ENCODE data around the gene CCND3. TPM values are rescaled to one million over a fixed set of nuclear protein-coding genes. Genes with fewer than 3 reads are reported as not detected.
"Not testable (repeated sequence)": the region's sequence is repeated elsewhere in the genome, so short reads cannot be mapped to it uniquely, and the experiment has no call there.

Gene CCND3
- total and polyA plus RNA-seq, 5 donors from 2014 or later = 246 to 564 (median 338) TPM

DNA sequence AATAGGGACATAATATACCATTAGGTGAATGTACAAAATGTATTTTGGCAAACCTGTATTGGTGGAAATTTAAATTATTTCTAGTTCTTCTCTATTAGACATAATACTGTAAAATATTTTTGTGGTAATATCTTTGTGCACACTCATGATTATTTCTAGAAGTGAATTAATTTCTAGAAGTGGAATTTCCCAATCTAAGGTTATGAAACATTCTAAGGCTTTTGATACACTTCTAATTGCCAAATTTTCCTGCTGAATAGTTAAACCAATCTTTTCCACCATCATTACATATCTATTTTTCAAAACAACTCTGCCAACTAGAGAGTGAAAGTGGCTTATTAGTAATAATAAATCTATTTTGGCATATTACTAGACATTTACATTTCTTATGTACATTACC is 1.8 kb upstream of the CCND3 start:
- no peaks in the 10 kb centered on the region for H3K9me3 Mint-ChIP-seq
- DNase-seq (no peak), ATAC-seq (ENCODE audit: low read depth in 2 of 2) (no peak)
- H3K27me3 ChIP-seq (ENCODE audit: control insufficient read depth, insufficient read depth, low read length) = no peaks in the 10 kb centered on the region
- H3K27ac Mint-ChIP-seq = peak overlapping the region in 1 of 3 donors; percentile 56
- no peak overlapping the region for H3K4me3 Mint-ChIP-seq
- H3K36me3 Mint-ChIP-seq = peaks cover 8% of the 10 kb centered on the region
- no peaks in the 10 kb centered on the region for H3K36me3 ChIP-seq (ENCODE audit: control insufficient read depth, insufficient read depth, low read length)
- H3K9me3 ChIP-seq (ENCODE audit: control insufficient read depth in 2 of 2, low read length in 2 of 2) = no peaks in the 10 kb centered on the region
- no peak overlapping the region for H3K4me3 ChIP-seq (ENCODE audit: low read depth, low read length)
- H3K27me3 Mint-ChIP-seq = no peaks in the 10 kb centered on the region
- peaks cover 22 to 58% (median 36%) of the 10 kb centered on the region in 4 donors for H3K4me1 Mint-ChIP-seq
- peaks cover 34% of the 10 kb centered on the region for H3K4me1 ChIP-seq (ENCODE audit: control insufficient read depth, insufficient read depth, low read length, poor library complexity, severe bottlenecking)
- H3K27ac ChIP-seq (ENCODE audit: insufficient read depth, low read length, poor library complexity, severe bottlenecking) = peak overlapping the region; percentile 57

DNA sequence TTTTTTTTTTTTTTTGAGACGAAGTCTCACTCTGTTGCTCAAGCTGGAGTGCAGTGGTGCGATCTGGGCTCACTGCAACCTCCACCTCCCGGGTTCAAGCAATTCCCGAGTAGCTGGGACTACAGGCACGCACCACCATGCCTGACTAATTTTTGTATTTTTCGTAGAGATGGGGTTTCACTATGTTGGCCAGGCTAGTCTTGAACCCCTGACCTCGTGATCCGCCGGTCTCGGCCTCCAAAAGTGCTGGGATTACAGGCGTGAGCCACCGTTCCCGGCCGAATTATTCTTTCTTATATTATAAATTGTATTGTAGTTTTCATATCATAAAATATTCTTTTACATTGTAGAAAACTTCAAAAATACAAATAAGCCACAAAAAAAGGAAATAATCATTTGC is 1.3 kb upstream of the CCND3 start:
- not testable (repeated sequence) for H3K27me3 ChIP-seq (ENCODE audit: control insufficient read depth, insufficient read depth, low read length); H3K9me3 Mint-ChIP-seq; H3K27me3 Mint-ChIP-seq; H3K9me3 ChIP-seq (ENCODE audit: control insufficient read depth in 2 of 2, low read length in 2 of 2); H3K36me3 ChIP-seq (ENCODE audit: control insufficient read depth, insufficient read depth, low read length); ATAC-seq (ENCODE audit: low read depth in 2 of 2); H3K4me3 ChIP-seq (ENCODE audit: low read depth, low read length); H3K36me3 Mint-ChIP-seq; DNase-seq
- H3K27ac Mint-ChIP-seq = peak overlapping the region in 2 of 3 donors; percentile 88 to 89
- Histone ChIP-seq H3K27ac (ENCODE audit: insufficient read depth, low read length, poor library complexity, severe bottlenecking) (peak overlapping the region; percentile 76), H3K4me1 (ENCODE audit: control insufficient read depth, insufficient read depth, low read length, poor library complexity, severe bottlenecking) (peaks cover 40% of the 10 kb centered on the region)
- H3K4me3 Mint-ChIP-seq = peak overlapping the region in 2 of 4 donors; percentile 90 to 95
- peaks cover 22 to 61% (median 37%) of the 10 kb centered on the region in 4 donors for H3K4me1 Mint-ChIP-seq

DNA sequence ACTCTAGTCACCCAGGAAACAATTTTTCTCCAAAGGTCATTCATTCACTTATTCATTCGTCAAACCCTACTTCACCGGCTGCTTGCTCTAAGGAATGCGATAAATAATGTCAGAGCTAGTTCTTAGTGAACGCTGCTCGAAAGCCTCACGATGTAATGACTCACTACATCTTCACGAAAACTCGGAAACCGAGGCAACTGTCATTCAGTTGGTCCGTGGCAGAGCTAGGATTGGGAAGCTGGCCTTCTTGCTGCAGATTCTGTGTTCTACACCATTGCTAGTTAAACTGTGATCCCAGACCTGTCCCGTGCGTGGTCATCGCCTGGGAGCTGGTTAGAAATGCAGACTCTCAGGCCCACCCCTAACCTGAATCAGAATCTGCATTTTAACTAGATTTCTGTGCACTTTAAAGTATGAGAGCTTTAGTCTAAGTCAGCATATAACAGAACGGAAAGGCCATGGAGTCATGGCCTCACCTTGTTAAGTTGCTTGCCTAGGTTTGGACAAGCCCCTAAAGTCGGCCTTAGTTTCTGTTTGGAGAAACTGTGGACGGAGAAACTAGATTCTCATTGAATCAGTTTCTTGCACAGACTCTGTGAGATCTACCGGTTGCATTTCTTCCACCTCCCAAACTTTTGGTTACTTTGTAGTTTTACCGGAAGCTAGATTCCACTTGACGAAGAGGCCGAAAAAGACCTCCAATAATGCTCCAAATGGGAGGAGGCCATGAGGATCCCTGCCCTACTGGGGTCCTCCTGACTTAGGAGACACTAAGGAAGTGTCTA is 651 bp upstream of the CCND3 start:
- peaks cover 46% of the 10 kb centered on the region for H3K4me1 ChIP-seq (ENCODE audit: control insufficient read depth, insufficient read depth, low read length, poor library complexity, severe bottlenecking)
- H3K27ac ChIP-seq (ENCODE audit: insufficient read depth, low read length, poor library complexity, severe bottlenecking) = peak overlapping the region; percentile 76
- H3K36me3 Mint-ChIP-seq = peaks cover 3% of the 10 kb centered on the region
- ATAC-seq (ENCODE audit: low read depth in 2 of 2) (peak; percentile 16 to 22), DNase-seq (peak in 2 of 3 donors; percentile 23 to 43)
- no peaks in the 10 kb centered on the region for H3K9me3 Mint-ChIP-seq
- H3K4me3 Mint-ChIP-seq = peak overlapping the region; percentile 90 to 95 (median 91)
- H3K27me3 ChIP-seq (ENCODE audit: control insufficient read depth, insufficient read depth, low read length) = no peaks in the 10 kb centered on the region
- H3K4me1 Mint-ChIP-seq = peaks cover 23 to 61% (median 38%) of the 10 kb centered on the region in 4 donors
- H3K36me3 ChIP-seq (ENCODE audit: control insufficient read depth, insufficient read depth, low read length) = peaks cover under 1% of the 10 kb centered on the region
- no peaks in the 10 kb centered on the region for H3K27me3 Mint-ChIP-seq
- peak overlapping the region; percentile 80 for H3K4me3 ChIP-seq (ENCODE audit: low read depth, low read length)
- no peaks in the 10 kb centered on the region for H3K9me3 ChIP-seq (ENCODE audit: control insufficient read depth in 2 of 2, low read length in 2 of 2)
- H3K27ac Mint-ChIP-seq = peak overlapping the region; percentile 88 to 89 (median 88)

DNA sequence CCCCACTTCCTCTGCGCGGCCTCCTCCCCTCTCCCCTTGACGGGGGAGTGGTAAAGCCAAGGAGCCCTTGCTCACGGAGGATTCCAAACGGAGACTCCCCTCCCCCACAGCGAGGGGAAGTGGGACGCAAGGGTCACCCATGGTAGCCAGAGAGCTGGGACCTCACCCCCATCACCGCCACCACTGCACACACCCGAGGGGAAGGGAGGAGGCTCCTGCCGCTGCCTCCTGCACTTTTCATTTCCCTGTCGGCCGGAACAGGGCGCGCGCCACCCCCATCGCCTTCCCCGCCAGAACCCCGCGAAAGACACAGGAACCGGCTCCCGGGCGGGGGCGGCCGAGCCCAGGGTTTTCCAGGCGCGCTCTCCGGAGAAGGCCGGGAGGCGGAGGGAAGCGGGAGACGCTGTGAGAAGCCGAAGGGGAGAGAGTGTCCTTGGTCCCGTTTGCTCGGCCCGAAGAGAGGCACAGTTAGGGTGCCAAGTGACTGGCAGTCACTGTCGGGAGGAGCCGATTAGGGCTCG is 789 bp downstream of the CCND3 start:
- H3K4me1 ChIP-seq (ENCODE audit: control insufficient read depth, insufficient read depth, low read length, poor library complexity, severe bottlenecking) = peaks cover 60% of the 10 kb centered on the region
- H3K9me3 ChIP-seq (ENCODE audit: control insufficient read depth in 2 of 2, low read length in 2 of 2) = no peaks in the 10 kb centered on the region
- peak overlapping the region; percentile 74 for H3K4me3 ChIP-seq (ENCODE audit: low read depth, low read length)
- H3K9me3 Mint-ChIP-seq = no peaks in the 10 kb centered on the region
- H3K4me1 Mint-ChIP-seq = peaks cover 27 to 68% (median 49%) of the 10 kb centered on the region in 4 donors
- peak overlapping the region; percentile 79 to 96 (median 92) for H3K27ac Mint-ChIP-seq
- H3K27ac ChIP-seq (ENCODE audit: insufficient read depth, low read length, poor library complexity, severe bottlenecking) = peak overlapping the region; percentile 76
- ATAC-seq (ENCODE audit: low read depth in 2 of 2) (peak in 1 of 2 donors; percentile 15), DNase-seq (peak; percentile 43 to 83 (median 62))
- peak overlapping the region; percentile 93 to 98 (median 95) for H3K4me3 Mint-ChIP-seq
- H3K27me3 ChIP-seq (ENCODE audit: control insufficient read depth, insufficient read depth, low read length) = no peaks in the 10 kb centered on the region
- peaks cover 10% of the 10 kb centered on the region for H3K36me3 ChIP-seq (ENCODE audit: control insufficient read depth, insufficient read depth, low read length)
- H3K27me3 Mint-ChIP-seq = no peaks in the 10 kb centered on the region
- peaks cover 8% of the 10 kb centered on the region for H3K36me3 Mint-ChIP-seq

DNA sequence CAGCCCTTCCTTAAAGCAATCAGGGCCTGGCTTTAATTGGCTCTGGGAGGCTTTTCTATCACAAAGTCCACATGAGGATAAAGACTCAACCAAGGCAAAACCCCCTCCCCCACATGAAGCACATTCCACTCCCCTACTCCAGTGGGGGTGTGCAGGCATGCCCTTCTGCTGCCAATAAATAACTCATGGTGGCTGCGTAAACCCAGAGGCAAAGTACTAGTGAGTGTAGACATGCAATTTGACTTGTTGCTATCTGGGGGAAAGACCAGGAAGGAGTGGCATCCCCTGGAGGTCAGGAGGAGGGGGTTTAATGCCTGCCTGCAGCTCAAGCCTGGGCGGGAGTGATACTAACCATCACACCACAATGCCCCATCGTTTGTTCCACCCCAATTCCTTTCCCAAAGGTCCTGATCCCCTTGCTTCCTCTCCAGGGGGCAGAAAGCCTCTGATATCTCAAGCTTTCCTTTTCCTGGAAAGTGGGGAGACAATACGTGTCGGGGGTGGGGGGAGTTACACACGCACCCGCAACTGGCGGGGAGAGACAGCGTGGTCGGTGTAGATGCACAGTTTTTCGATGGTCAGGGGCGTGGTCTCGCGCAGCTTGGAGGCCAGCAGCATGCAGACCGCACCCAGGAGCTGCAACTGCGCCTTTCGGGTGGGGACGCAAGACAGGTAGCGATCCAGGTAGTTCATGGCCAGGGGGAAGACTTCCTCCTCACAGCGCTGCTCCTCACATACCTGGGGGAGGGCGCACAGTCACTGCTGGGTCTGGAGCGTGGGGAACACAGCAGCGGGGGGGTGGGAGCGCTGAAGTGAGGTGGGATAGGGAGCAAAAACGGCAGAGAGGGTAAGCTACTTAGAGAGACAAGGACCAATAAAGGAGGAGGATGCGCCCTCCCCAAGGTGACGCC is 1.5 kb downstream of the CCND3 start:
- H3K36me3 ChIP-seq (ENCODE audit: control insufficient read depth, insufficient read depth, low read length) = peaks cover 18% of the 10 kb centered on the region
- peaks cover 65% of the 10 kb centered on the region for H3K4me1 ChIP-seq (ENCODE audit: control insufficient read depth, insufficient read depth, low read length, poor library complexity, severe bottlenecking)
- DNase-seq (peak in 2 of 3 donors; percentile 16 to 73), ATAC-seq (ENCODE audit: low read depth in 2 of 2) (no peak)
- no peaks in the 10 kb centered on the region for H3K9me3 Mint-ChIP-seq
- H3K4me3 Mint-ChIP-seq = peak overlapping the region; percentile 93 to 98 (median 95)
- H3K9me3 ChIP-seq (ENCODE audit: control insufficient read depth in 2 of 2, low read length in 2 of 2) = no peaks in the 10 kb centered on the region
- H3K27me3 ChIP-seq (ENCODE audit: control insufficient read depth, insufficient read depth, low read length) = no peaks in the 10 kb centered on the region
- H3K36me3 Mint-ChIP-seq = peaks cover 8% of the 10 kb centered on the region
- no peaks in the 10 kb centered on the region for H3K27me3 Mint-ChIP-seq
- H3K27ac ChIP-seq (ENCODE audit: insufficient read depth, low read length, poor library complexity, severe bottlenecking) = peak overlapping the region; percentile 76
- peak overlapping the region; percentile 59 for H3K4me3 ChIP-seq (ENCODE audit: low read depth, low read length)
- peak overlapping the region; percentile 79 to 99 (median 92) for H3K27ac Mint-ChIP-seq
- peaks cover 27 to 73% (median 52%) of the 10 kb centered on the region in 4 donors for H3K4me1 Mint-ChIP-seq

DNA sequence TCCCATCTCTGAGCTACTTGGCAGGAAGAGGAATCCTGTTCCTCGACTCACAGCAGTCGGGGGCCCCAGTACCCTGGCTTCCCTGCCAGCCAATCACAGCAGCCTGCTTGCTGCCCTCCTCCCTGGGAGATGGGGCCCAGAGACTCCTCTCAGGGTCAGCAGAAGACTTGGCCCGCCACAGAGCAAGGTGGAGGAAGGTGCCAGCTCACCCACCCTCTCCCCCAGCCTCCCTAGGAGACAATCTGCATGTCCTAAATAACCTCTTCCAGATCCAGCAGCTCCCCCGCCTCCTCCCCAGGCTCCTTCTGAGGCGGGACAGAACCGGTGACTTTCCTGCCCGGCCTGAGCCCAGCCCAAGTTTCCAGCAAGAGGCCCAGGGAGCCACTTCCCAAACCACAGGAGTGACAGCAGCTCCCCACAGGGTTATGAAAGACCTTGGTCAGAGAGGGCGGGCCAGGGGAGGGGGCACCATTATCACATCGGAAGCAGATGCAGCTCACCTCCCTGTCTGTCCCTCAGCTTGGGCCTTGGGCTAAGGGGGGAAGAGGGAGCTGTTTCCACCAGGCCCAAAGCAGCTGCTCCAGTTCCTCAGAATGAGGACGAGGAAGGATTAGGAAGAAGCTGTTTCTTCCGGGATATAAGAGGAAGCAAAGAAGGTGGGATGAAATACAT is 2.3 kb downstream of the CCND3 start:
- peaks cover 16% of the 10 kb centered on the region for H3K36me3 Mint-ChIP-seq
- peak overlapping the region; percentile 75 for H3K4me3 ChIP-seq (ENCODE audit: low read depth, low read length)
- H3K27me3 Mint-ChIP-seq = no peaks in the 10 kb centered on the region
- H3K9me3 Mint-ChIP-seq = no peaks in the 10 kb centered on the region
- peak overlapping the region; percentile 93 to 98 (median 95) for H3K4me3 Mint-ChIP-seq
- H3K36me3 ChIP-seq (ENCODE audit: control insufficient read depth, insufficient read depth, low read length) = peaks cover 26% of the 10 kb centered on the region
- H3K27me3 ChIP-seq (ENCODE audit: control insufficient read depth, insufficient read depth, low read length) = no peaks in the 10 kb centered on the region
- peak overlapping the region; percentile 79 to 99 (median 92) for H3K27ac Mint-ChIP-seq
- DNase-seq (peak in 1 of 3 donors; percentile 33), ATAC-seq (ENCODE audit: low read depth in 2 of 2) (no peak)
- peaks cover 66% of the 10 kb centered on the region for H3K4me1 ChIP-seq (ENCODE audit: control insufficient read depth, insufficient read depth, low read length, poor library complexity, severe bottlenecking)
- H3K4me1 Mint-ChIP-seq = peaks cover 27 to 75% (median 59%) of the 10 kb centered on the region in 4 donors
- H3K27ac ChIP-seq (ENCODE audit: insufficient read depth, low read length, poor library complexity, severe bottlenecking) = peak overlapping the region; percentile 76
- H3K9me3 ChIP-seq (ENCODE audit: control insufficient read depth in 2 of 2, low read length in 2 of 2) = no peaks in the 10 kb centered on the region

Data from CD4-positive, CD25-positive, alpha-beta regulatory T cell (primary cell).